Measurements from ENCODE around the gene CORO2A.
"Not testable (repeated sequence)": the region's sequence is repeated elsewhere in the genome, so short reads cannot be mapped to it uniquely, and the experiment has no call there.

Gene CORO2A

DNA sequence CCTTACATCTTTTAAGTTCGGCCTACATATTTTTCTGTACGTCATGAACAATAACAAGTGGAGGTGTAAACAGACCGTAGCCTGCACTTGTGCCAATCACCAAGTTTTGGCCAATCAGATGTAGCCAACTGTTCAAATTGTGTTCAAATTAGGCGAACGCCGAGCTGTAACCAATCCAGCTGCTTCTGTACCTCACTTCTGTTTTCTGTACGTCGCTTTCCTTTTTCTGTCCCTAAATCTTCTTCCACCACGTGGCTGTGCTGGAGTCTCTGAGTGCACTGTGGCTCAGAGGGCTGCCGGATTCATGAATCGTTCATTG is 99.9 kb downstream of the CORO2A start:
- no peak overlapping the region for H3K27ac ChIP-seq
- TF ChIP-seq, protein P1, sequence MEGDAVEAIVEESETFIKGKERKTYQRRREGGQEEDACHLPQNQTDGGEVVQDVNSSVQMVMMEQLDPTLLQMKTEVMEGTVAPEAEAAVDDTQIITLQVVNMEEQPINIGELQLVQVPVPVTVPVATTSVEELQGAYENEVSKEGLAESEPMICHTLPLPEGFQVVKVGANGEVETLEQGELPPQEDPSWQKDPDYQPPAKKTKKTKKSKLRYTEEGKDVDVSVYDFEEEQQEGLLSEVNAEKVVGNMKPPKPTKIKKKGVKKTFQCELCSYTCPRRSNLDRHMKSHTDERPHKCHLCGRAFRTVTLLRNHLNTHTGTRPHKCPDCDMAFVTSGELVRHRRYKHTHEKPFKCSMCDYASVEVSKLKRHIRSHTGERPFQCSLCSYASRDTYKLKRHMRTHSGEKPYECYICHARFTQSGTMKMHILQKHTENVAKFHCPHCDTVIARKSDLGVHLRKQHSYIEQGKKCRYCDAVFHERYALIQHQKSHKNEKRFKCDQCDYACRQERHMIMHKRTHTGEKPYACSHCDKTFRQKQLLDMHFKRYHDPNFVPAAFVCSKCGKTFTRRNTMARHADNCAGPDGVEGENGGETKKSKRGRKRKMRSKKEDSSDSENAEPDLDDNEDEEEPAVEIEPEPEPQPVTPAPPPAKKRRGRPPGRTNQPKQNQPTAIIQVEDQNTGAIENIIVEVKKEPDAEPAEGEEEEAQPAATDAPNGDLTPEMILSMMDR (IDR thresholded peaks at IDR 0.05) = no peak
- no peak for TF ChIP-seq ZFX (IDR thresholded peaks at IDR 0.05; ENCODE audit: borderline replicate concordance)

DNA sequence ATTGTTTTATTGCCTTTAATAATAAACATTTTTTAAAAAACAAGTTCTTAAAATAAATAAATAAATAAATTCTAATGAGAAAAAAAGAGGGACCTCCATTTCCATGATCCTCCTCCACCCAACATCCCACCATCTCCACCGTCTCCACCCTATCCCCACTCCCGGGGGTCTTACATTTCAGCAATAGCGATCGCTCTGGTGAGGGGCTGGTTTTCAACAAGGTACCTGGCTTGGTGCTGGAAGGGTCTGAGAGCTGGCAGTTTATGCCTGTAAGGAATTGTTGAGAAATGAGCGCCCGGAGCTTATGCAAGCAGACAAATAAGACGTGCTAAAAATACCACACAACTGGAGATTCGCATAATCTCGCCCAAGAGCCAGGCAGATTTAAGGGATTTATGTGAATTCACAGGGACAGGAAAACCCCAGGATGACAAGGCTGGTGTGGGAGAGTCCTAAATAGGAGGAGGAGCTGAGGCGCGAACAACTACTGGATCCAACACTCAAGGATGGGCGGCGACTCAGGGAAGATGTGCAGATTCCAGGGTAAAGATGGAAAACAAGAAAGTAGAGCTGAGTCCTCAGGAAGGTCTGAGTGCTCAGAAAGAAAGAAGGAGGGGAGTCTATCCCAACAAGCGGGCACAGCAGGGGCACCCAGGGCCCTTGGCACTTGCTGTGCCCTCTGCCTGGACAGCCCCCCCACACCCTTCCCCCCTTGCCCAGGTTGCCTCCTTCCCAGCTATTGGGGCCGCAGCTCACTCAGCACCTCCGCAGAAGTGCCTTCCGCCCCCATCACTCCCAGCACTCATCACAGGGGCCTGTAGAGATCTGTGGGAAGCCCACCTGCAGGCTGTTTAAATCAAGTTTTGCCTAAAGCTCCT is 100.5 kb downstream of the CORO2A start:
- no peak overlapping the region for H3K27ac ChIP-seq
- TF ChIP-seq, protein P1 (IDR thresholded peaks at IDR 0.05) = no peak
- no peak for TF ChIP-seq ZFX (IDR thresholded peaks at IDR 0.05; ENCODE audit: borderline replicate concordance)

DNA sequence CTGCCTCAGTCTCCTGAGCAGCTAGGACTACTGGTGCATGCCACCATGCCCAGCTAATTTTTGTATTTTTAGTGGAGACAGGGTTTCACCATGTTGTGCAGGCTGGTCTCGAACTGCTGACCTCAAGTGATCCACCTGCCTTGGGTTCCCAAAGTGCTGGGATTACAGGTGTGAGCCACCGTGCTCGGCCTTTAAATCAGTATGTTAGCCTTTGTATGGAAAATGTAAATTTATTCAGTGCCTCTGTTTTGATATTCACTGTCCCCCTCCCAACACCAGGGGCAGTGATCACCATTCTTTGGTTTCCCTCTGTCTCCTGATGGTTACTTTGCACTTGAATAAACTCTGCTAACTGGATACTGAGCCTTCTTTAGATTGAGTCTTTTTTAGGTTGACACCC is 101.8 kb downstream of the CORO2A start:
- H3K27ac ChIP-seq = not testable (repeated sequence)

- no peak overlapping the region for H3K27ac ChIP-seq
- TF ChIP-seq, protein P1 (IDR thresholded peaks at IDR 0.05) = no peak
- no peak for TF ChIP-seq ZFX (IDR thresholded peaks at IDR 0.05; ENCODE audit: borderline replicate concordance)
Measured at GRCh38 chr9:98087420-98088354, 104.8 kb downstream of the CORO2A start.

- no peak for TF ChIP-seq ZFX (IDR thresholded peaks at IDR 0.05; ENCODE audit: borderline replicate concordance)
- TF ChIP-seq, protein P1 (IDR thresholded peaks at IDR 0.05) = no peak
- H3K27ac ChIP-seq = no peak overlapping the region
Measured at GRCh38 chr9:98086461-98086860, 106.0 kb downstream of the CORO2A start.

DNA sequence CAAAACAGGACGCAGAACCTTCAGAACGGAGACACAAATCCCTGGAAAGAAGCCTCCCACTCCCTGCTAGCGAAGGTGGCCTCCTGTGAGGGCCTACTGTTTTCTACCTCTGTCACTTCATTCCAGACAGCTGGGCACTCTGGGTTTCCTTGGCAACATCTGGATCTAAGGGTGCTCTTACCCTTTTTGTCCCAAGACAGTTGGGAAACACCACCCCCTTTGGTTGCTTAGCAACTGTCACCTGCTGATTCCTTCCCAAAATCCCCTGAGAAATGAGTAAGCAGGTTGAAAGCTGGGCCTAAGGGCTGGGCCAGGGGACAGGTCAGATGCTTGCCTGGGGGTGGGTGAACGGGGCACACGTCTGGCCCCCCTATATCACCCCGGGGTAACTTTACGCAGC is 106.5 kb downstream of the CORO2A start:
- TF ChIP-seq, protein P1 (IDR thresholded peaks at IDR 0.05) = no peak
- TF ChIP-seq ZFX (IDR thresholded peaks at IDR 0.05; ENCODE audit: borderline replicate concordance) = no peak
- no peak overlapping the region for H3K27ac ChIP-seq

DNA sequence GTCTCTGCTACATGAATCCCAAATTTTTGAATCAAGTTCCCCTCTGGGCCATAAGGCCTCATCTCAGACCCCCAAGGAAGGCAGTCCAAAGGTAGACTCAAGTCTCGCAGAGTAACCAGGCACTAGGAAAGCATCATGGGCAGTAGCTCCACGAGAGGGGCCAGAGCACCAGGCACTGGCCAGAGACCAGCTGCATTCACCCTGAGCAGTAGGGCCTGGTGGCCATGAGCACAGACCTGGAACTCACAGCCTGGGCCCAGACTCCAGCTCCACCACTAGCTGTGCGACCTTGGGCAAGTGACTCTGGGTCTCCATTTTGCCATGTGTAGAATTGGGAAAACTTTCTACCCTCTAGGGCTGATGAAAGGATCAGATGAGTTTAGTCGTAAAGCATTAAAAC is 107.4 kb downstream of the CORO2A start:
- H3K27ac ChIP-seq = no peak overlapping the region
- TF ChIP-seq, protein P1 (IDR thresholded peaks at IDR 0.05) = no peak
- no peak for TF ChIP-seq ZFX (IDR thresholded peaks at IDR 0.05; ENCODE audit: borderline replicate concordance)
